Measurements from ENCODE around the gene KNOP1. TPM values are rescaled to one million over a fixed set of nuclear protein-coding genes. Genes with fewer than 3 reads are reported as not detected.

KNOP1 gene
- total and polyA plus RNA-seq, 10 of the 15 experiments (the other 5 are each of a cell fraction or from before 2014, with no cell fraction given): 13.8 to 47.2 (median 32.1) TPM

GRCh38 chr16:19654147-19654546 is 63.9 kb downstream of the KNOP1 start (continued):
- TF ChIP-seq E2F8 (IDR thresholded peaks at IDR 0.05; ENCODE audit: low read depth, partially characterized antibody): no peak
- TF ChIP-seq POLR2AphosphoS2 (IDR thresholded peaks at IDR 0.05; ENCODE audit: low read depth, low read length): no peak
- no peak for TF ChIP-seq YY1 (IDR thresholded peaks at IDR 0.05; ENCODE audit: low read depth, low read length)
- no peak for TF ChIP-seq RAD51 (IDR thresholded peaks at IDR 0.05)
- no peak for TF ChIP-seq MLLT1 (IDR thresholded peaks at IDR 0.05)
- TF ChIP-seq BRCA1 (IDR thresholded peaks at IDR 0.05; ENCODE audit: low read depth, low read length): no peak
- TF ChIP-seq BHLHE40 (IDR thresholded peaks at IDR 0.05; ENCODE audit: borderline replicate concordance in 1 of 2, low read depth in 2 of 2, low read length in 1 of 2): no peak

Other genes starting within 250 kb of the KNOP1 start
- 19.9 and 23.3 TPM in 2 replicates for gene GDE1, start 196.1 kb downstream of the KNOP1 start, total RNA-seq (2014; rRNA removed)
- gene GDE1, start 196.1 kb downstream of the KNOP1 start, total RNA-seq (2014; rRNA removed; fragmentation: Illumina TruSeq; extraction: Trizol): 20.6 and 20.8 TPM in 2 replicates
- gene GDE1, start 196.1 kb downstream of the KNOP1 start, total RNA-seq (2021): 23.0 and 26.7 TPM in 2 replicates
- gene GDE1, start 196.1 kb downstream of the KNOP1 start, polyA plus RNA-seq (2011; rRNA removed): 19.9 and 23.3 TPM in 2 replicates
- 25.0 and 31.2 TPM in 2 replicates for gene GDE1, start 196.1 kb downstream of the KNOP1 start, polyA plus RNA-seq (2014; fragmentation: Illumina TruSeq; extraction: Trizol)
- 10 to 100 TPM; 14.8 to 17.3 TPM for gene GDE1, start 196.1 kb downstream of the KNOP1 start, polyA plus RNA-seq (2014; fragmentation: Nextera tagmentation; extraction: Ambion mirVana)
- 21.3 and 22.0 TPM in 2 replicates for gene GDE1, start 196.1 kb downstream of the KNOP1 start, polyA plus RNA-seq (2014; rRNA removed)
- 10 to 100 TPM; 29.6 to 31.8 TPM for gene GDE1, start 196.1 kb downstream of the KNOP1 start, polyA plus RNA-seq (2016; fragmentation: Nextera tagmentation; extraction: Ambion mirVana)
- gene CCP110, start 194.3 kb downstream of the KNOP1 start, total RNA-seq (2014; rRNA removed): 24.3 and 26.8 TPM in 2 replicates
- gene CCP110, start 194.3 kb downstream of the KNOP1 start, total RNA-seq (2014; rRNA removed; fragmentation: Illumina TruSeq; extraction: Trizol): 28.2 and 29.3 TPM in 2 replicates
- gene CCP110, start 194.3 kb downstream of the KNOP1 start, total RNA-seq (2021): 18.7 and 25.1 TPM in 2 replicates
- gene CCP110, start 194.3 kb downstream of the KNOP1 start, polyA plus RNA-seq (2011; rRNA removed): 34.7 and 50.9 TPM in 2 replicates
- 32.8 and 37.3 TPM in 2 replicates for gene CCP110, start 194.3 kb downstream of the KNOP1 start, polyA plus RNA-seq (2014; fragmentation: Illumina TruSeq; extraction: Trizol)
- gene CCP110, start 194.3 kb downstream of the KNOP1 start, polyA plus RNA-seq (2014; fragmentation: Nextera tagmentation; extraction: Ambion mirVana): 1 to 10 TPM; 6.4 to 7.9 TPM
- 18.6 and 19.6 TPM in 2 replicates for gene CCP110, start 194.3 kb downstream of the KNOP1 start, polyA plus RNA-seq (2014; rRNA removed)
- 10 to 100 TPM; 35.0 to 38.1 TPM for gene CCP110, start 194.3 kb downstream of the KNOP1 start, polyA plus RNA-seq (2016; fragmentation: Nextera tagmentation; extraction: Ambion mirVana)
- 22.1 and 22.5 TPM in 2 replicates for gene VPS35L, start 162.5 kb downstream of the KNOP1 start, total RNA-seq (2014; rRNA removed)
- gene VPS35L, start 162.5 kb downstream of the KNOP1 start, total RNA-seq (2014; rRNA removed; fragmentation: Illumina TruSeq; extraction: Trizol): 27.3 and 27.8 TPM in 2 replicates
- 35.7 and 42.3 TPM in 2 replicates for gene VPS35L, start 162.5 kb downstream of the KNOP1 start, total RNA-seq (2021)
- gene VPS35L, start 162.5 kb downstream of the KNOP1 start, polyA plus RNA-seq (2011; rRNA removed): 14.9 TPM in 2 replicates
- 34.3 and 34.4 TPM in 2 replicates for gene VPS35L, start 162.5 kb downstream of the KNOP1 start, polyA plus RNA-seq (2014; fragmentation: Illumina TruSeq; extraction: Trizol)
- 10 to 100 TPM; 15.2 to 20.2 TPM for gene VPS35L, start 162.5 kb downstream of the KNOP1 start, polyA plus RNA-seq (2014; fragmentation: Nextera tagmentation; extraction: Ambion mirVana)
- gene VPS35L, start 162.5 kb downstream of the KNOP1 start, polyA plus RNA-seq (2014; rRNA removed): 23.6 and 24.8 TPM in 2 replicates
- 10 to 100 TPM; 43.6 to 44.1 TPM for gene VPS35L, start 162.5 kb downstream of the KNOP1 start, polyA plus RNA-seq (2016; fragmentation: Nextera tagmentation; extraction: Ambion mirVana)
- 2.0 and 2.5 TPM in 2 replicates for gene IQCK, start within 50 bp of the KNOP1 start, total RNA-seq (2014; rRNA removed)
- gene IQCK, start within 50 bp of the KNOP1 start, total RNA-seq (2014; rRNA removed; fragmentation: Illumina TruSeq; extraction: Trizol): 0.83 and 2.2 TPM in 2 replicates
- gene IQCK, start within 50 bp of the KNOP1 start, total RNA-seq (2021): 2.0 and 3.1 TPM in 2 replicates
- 1.8 and 2.2 TPM in 2 replicates for gene IQCK, start within 50 bp of the KNOP1 start, polyA plus RNA-seq (2011; rRNA removed)
- 2.2 and 2.3 TPM in 2 replicates for gene IQCK, start within 50 bp of the KNOP1 start, polyA plus RNA-seq (2014; fragmentation: Illumina TruSeq; extraction: Trizol)
- gene IQCK, start within 50 bp of the KNOP1 start, polyA plus RNA-seq (2014; fragmentation: Nextera tagmentation; extraction: Ambion mirVana): 1 to 10 TPM; 1.5 to 4.2 TPM
- 1.0 and 1.5 TPM in 2 replicates for gene IQCK, start within 50 bp of the KNOP1 start, polyA plus RNA-seq (2014; rRNA removed)
- gene IQCK, start within 50 bp of the KNOP1 start, polyA plus RNA-seq (2016; fragmentation: Nextera tagmentation; extraction: Ambion mirVana): 1 to 10 TPM; 3.0 to 3.2 TPM
- gene GPRC5B, start 166.6 kb upstream of the KNOP1 start, total RNA-seq (2014; rRNA removed): under 0.01 TPM in 1 of 2 replicates, not detected in the other
- gene GPRC5B, start 166.6 kb upstream of the KNOP1 start, total RNA-seq (2014; rRNA removed; fragmentation: Illumina TruSeq; extraction: Trizol): 0.04 TPM in 1 of 2 replicates, not detected in the other
- 0.23 and 0.32 TPM in 2 replicates for gene GPRC5B, start 166.6 kb upstream of the KNOP1 start, total RNA-seq (2021)
- 0.01 and 0.12 TPM in 2 replicates for gene GPRC5B, start 166.6 kb upstream of the KNOP1 start, polyA plus RNA-seq (2011; rRNA removed)
- gene GPRC5B, start 166.6 kb upstream of the KNOP1 start, polyA plus RNA-seq (2014; fragmentation: Illumina TruSeq; extraction: Trizol): 0.07 and 0.35 TPM in 2 replicates
- under 1 TPM in 1 of 2 experiments, not detected in 1; 0.40 TPM for gene GPRC5B, start 166.6 kb upstream of the KNOP1 start, polyA plus RNA-seq (2014; fragmentation: Nextera tagmentation; extraction: Ambion mirVana)
- gene GPRC5B, start 166.6 kb upstream of the KNOP1 start, polyA plus RNA-seq (2014; rRNA removed): 0.03 and 0.27 TPM in 2 replicates
- under 1 TPM; 0.33 to 0.42 TPM for gene GPRC5B, start 166.6 kb upstream of the KNOP1 start, polyA plus RNA-seq (2016; fragmentation: Nextera tagmentation; extraction: Ambion mirVana)

Measured in GM12878 (cell line).